Measurements from ENCODE around the gene NEU4.
"Not testable (repeated sequence)": the region's sequence is repeated elsewhere in the genome, so short reads cannot be mapped to it uniquely, and the experiment has no call there.

Gene NEU4

DNA sequence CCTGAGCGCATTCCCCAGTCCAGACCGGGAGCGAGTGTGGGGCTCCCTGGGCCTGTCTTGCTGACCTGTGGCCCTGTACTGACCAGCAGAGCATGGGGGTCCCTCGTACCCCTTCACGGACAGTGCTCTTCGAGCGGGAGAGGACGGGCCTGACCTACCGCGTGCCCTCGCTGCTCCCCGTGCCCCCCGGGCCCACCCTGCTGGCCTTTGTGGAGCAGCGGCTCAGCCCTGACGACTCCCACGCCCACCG is 5.3 kb downstream of the NEU4 start:
- no peak for DNase-seq

DNA sequence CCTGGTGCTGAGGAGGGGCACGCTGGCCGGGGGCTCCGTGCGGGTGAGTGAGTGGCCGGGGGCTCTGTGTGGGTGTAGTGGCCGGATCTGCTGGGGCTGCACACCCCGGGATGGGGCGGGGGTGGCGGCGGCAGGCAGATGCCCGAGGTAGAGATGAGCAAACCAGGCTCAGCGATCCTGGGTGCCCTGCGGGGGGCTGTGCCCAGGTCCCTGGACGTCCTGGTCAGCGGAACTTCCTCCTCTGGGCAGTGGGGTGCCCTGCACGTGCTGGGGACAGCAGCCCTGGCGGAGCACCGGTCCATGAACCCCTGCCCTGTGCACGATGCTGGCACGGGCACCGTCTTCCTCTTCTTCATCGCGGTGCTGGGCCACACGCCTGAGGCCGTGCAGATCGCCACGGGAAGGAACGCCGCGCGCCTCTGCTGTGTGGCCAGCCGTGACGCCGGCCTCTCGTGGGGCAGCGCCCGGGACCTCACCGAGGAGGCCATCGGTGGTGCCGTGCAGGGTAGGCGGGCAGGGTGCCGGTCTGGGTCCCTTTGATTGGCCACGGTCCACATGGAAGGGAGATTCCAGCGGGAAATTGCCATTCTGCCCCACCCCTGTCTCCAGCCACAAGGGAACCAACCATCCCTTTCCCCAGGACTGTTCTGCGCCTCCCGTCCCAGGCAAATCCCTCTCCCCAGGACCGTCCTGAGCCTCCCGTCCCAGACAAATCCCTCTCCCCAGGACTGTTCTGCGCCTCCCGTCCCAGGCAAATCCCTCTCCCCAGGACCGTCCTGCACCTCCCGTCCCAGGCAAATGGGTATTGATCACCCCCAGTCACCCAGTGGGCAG is 5.9 kb downstream of the NEU4 start:
- DNase-seq: no peak

- no peak for DNase-seq
These were observed 6.8 kb downstream of the NEU4 start for GRCh38 chr2:241815477-241816430.

DNA sequence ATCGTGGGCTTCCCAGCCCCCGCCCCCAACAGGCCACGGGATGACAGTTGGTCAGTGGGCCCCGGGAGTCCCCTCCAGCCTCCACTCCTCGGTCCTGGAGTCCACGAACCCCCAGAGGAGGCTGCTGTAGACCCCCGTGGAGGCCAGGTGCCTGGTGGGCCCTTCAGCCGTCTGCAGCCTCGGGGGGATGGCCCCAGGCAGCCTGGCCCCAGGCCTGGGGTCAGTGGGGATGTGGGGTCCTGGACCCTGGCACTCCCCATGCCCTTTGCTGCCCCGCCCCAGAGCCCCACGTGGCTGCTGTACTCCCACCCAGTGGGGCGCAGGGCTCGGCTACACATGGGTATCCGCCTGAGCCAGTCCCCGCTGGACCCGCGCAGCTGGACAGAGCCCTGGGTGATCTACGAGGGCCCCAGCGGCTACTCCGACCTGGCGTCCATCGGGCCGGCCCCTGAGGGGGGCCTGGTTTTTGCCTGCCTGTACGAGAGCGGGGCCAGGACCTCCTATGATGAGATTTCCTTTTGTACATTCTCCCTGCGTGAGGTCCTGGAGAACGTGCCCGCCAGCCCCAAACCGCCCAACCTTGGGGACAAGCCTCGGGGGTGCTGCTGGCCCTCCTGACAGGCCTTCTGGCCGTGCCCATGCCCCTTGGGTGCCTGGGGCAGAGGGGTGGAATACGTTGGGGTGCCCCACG is 7.6 kb downstream of the NEU4 start:
- DNase-seq: no peak

DNA sequence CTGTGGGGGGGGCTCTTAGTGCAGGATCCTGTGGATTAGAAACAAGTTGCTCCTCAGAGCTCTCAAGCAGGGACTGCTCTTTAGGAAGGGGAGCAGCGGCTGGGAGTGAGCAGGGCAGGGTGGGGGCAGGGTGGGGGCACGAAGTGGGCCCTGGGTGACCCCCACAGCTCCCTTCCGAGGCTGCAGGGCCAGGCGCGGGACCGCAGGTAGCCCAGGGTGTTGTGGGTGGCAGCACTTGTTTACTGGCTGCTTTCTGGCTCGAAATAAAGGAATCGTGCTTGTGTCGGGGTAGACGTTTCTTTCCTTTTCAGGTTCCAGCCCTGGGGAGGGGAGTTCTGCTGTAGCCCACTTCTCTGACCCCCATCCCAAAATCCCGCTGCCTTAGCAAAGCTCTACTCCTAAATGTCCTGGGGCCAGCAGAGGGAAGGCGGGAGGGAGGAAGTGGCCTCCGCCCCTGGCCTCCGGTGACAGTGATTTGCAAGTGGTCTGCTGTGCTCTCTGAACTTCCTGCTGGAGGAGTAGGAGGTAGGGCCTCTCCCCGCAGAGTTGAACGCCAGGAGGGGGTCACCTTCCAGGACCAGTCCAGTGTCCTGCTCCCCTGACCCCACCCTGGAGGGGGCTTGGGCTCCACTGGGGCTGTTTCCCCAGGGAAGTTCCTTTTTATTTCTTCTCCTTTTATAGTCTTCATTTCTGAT is 8.3 kb downstream of the NEU4 start:
- DNase-seq: no peak

GRCh38 chr2:241817821-241818215 is 8.8 kb downstream of the NEU4 start:
- not testable (repeated sequence) for DNase-seq

DNA sequence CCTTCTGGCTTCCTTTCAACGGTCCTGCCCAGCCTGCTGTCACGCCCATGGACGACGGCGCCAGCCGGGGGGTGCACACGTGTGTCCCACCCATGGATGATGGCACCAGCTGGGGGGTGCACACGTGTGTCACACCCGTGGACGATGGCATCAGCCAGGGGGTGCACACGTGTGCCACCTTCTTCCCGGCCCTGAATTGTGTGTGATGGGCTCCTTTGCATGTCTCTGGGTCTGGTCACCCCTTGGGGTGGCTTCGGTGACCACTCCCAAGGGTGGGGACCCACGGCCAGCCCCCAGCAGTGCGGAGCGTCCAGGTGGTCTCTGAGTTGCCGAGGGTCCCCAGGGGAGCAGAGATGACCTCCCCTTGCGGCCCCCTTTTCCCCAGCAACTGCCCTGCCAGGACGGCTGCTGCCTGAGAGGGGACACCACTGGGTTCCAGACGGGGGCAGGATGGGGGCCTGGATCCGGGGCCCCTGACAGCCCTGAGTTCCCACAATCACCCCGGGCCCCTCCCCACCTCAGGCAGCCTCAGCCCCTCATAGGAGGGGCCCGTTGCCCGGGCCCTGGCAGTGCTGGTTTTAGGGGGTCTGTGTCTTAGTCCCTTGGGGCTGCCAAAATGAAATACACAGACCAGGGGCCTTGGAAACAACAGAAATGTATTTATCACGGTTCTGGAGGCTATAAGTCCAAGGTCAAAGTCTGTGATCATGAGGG is 9.4 kb downstream of the NEU4 start:
- DNase-seq: no peak

GRCh38 chr2:241818943-241819270 is 9.9 kb downstream of the NEU4 start:
- no peak for DNase-seq

- not testable (repeated sequence) for DNase-seq
These were observed 11.1 kb downstream of the NEU4 start for GRCh38 chr2:241819947-241820624.

GRCh38 chr2:241820625-241821384 is 11.8 kb downstream of the NEU4 start:
- no peak for DNase-seq

DNA sequence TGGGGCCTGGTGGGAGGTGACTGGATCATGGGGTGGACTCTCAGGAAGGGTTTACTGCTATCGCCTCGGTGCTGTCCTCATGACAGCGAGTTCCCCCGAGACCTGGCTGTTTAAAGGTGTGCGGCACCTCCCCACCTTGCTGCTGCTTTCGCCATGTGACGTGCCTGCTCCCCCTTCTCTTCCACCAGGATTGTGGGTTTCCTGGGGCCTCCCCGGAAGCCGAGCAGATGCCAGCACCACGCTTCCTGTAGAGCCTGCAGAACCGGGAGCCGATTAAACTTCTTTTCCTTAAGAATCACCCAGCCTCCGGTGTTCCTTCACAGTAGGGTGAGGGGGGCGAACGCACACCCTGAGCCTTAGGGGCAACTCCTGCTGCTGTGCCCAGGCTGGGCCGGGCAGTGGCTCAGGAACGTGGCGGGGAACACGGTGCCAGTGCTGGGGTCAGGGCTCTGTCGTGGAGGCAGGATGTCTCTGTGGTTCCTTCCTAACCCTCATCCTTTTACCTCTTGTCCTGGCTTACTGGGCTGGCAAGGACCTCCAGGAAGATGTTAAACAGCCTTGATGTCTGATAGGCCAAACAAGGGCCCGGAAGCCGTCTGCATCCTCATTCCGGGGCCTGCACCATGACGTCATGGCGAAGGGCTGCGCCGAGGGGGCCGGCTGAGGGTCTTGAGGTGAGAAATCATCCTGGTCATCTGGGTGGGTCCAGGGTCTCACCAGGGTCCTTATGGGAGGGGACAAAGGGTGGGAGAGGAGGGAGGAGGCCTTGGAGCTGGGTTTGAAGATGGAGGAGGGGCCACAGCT is 12.7 kb downstream of the NEU4 start:
- DNase-seq: no peak

- DNase-seq: no peak
These were observed 13.3 kb downstream of the NEU4 start for GRCh38 chr2:241822264-241822623.

- not testable (repeated sequence) for DNase-seq
These were observed 14.8 kb downstream of the NEU4 start for GRCh38 chr2:241823531-241824437.

- DNase-seq: no peak
These were observed 18.4 kb downstream of the NEU4 start for GRCh38 chr2:241827394-241827793.

DNA sequence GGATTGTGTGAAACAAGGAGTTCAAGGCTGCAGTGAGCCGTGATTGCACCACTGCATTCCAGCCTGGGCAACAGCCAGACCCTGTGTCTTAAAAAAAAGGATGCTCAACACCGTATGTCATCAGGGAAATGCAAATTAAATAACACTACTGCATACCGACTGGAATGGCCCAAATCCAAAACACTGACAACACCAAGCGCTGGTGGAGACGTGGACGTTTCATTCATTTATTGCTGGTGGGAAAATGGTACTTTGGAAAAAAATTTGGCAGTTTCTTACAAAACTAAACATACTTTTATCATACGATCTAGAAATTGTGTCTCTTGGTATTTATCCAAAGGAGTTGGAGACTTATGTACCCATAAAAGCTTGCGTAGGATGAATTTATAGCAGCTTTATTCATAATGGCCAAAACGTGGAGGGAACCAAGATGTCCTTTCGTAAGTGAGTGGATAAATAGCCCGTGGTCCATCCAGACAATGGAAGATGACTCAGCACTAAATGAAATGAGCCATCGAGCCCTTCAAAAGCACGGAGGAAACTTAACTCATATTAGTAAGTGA is 24.2 kb downstream of the NEU4 start:
- no peak for DNase-seq

- DNase-seq: not testable (repeated sequence)
These were observed 24.9 kb downstream of the NEU4 start for GRCh38 chr2:241833756-241834526.

DNA sequence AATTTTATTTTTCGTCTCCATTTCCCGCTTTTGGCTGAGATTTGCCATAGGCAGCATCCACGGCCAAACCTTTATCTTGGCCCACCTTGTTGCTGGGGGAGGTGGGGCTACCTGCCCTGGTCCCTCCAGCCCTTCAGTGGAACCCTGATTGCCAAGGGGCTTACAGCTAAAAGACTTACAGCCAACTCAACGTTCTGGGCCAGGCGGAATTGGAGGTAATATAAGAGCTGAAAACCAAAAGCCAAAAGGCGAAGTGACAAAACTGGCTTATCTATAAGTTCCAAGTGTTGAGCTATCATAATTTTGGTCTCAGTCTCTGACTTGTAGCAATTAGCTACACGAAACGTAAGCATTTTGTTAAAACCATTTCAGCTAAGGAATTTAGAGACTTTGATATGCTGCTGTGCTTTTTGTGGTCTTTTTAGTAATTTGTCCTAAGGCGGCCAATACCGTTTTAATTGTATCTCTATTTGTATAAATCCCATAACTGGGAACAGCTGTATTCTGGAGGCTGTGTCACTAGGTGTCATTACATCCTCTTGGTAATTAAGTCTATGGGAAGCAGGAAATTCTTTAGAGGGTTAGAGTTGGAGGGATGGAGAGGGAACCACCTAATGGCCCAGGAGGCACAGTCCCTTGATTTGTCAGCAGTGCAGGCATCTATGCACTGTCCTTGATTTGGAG is 25.7 kb downstream of the NEU4 start:
- DNase-seq: no peak
